Small intestine (tissue), 7 donors: ENCODE results near the gene PLPP1. TPM values are rescaled to one million over a fixed set of nuclear protein-coding genes. Genes with fewer than 3 reads are reported as not detected.
A peak's percentile ranks its signal among the peaks of the same experiment; 100 is the strongest.

ENCODE experiments used
- DNase-seq, 2 donors: peaks; one replicate each; pipeline versions ENCODE4 v3.0.0 to v3.0.0-alpha.2; 2013
- FAIRE-seq: peaks from 2 replicates; lab custom pipeline; 2012; peaks lifted over from hg19 to GRCh38; lab: Jason Lieb, UNC
- H3K27ac ChIP-seq, 3 donors: one replicate each; pipeline ENCODE4 v1.5.1; 2013; ENCODE audit warnings: low read length in 2 of 3, mild to moderate bottlenecking in 2 of 3, control low read depth in 1 of 3, inconsistent platforms in 1 of 3, low read depth in 1 of 3, moderate library complexity in 1 of 3
- H3K27me3 ChIP-seq, 3 donors: one replicate each; pipeline ENCODE4 v1.6.1; 2013; ENCODE audit warnings: low read length in 3 of 3, inconsistent platforms in 1 of 3; ENCODE audit not compliant: control insufficient read depth in 3 of 3, insufficient read depth in 3 of 3
- H3K36me3 ChIP-seq, 3 donors: one replicate each; pipeline ENCODE4 v1.6.1; 2013; ENCODE audit warnings: low read length in 3 of 3, inconsistent platforms in 1 of 3, low read depth in 1 of 3, mild to moderate bottlenecking in 1 of 3, moderate library complexity in 1 of 3; ENCODE audit not compliant: control insufficient read depth in 3 of 3, insufficient read depth in 2 of 3
- H3K4me1 ChIP-seq, 3 donors: one replicate each; pipeline ENCODE4 v1.6.1; 2013; ENCODE audit warnings: low read length in 2 of 3, inconsistent platforms in 1 of 3, low read depth in 1 of 3, mild to moderate bottlenecking in 1 of 3, moderate library complexity in 1 of 3; ENCODE audit not compliant: control insufficient read depth in 3 of 3, insufficient read depth in 2 of 3
- H3K4me3 ChIP-seq, 3 donors: one replicate each; pipeline ENCODE4 v1.5.1; 2013; ENCODE audit warnings: low read length in 3 of 3, control low read depth in 1 of 3, inconsistent platforms in 1 of 3, low read depth in 1 of 3, mild to moderate bottlenecking in 1 of 3, moderate library complexity in 1 of 3
- H3K9me3 ChIP-seq, 2 donors: one replicate each; pipeline ENCODE4 v1.6.1; 2013; ENCODE audit warnings: low read depth in 1 of 2, low read length in 1 of 2; ENCODE audit not compliant: control insufficient read depth in 2 of 2, insufficient read depth in 1 of 2
- WGBS, 3 donors: extraction: QIAGEN DNeasy Blood & Tissue Kit; methylation state at CpG; one replicate each; pipeline ENCODE4 v1.1.7; 2013; 5-methylcytosine and 5-hydroxymethylcytosine counted together
- polyA plus RNA-seq, 4 donors: library from polyadenylated mRNA; stranded (reverse) in 3 of 4; unstranded in 1 of 4; fragments of 200-250 nt in 3 of 4; fragments of 120-200 nt in 1 of 4; gene quantifications; one replicate each; pipeline versions ENCODE4 v1.2.1 to v1.2.3, GENCODE V29; 2013
- donor health status: healthy with polysubstance abuse.
- donor health status: control.
- donor health status: control.
- donor health status: Bipolar disorder and iron deficiency.
- donor health status: healthy.

Gene PLPP1
- polyA plus RNA-seq, 4 donors = 44.6 to 91.3 (median 53.4) TPM

DNA sequence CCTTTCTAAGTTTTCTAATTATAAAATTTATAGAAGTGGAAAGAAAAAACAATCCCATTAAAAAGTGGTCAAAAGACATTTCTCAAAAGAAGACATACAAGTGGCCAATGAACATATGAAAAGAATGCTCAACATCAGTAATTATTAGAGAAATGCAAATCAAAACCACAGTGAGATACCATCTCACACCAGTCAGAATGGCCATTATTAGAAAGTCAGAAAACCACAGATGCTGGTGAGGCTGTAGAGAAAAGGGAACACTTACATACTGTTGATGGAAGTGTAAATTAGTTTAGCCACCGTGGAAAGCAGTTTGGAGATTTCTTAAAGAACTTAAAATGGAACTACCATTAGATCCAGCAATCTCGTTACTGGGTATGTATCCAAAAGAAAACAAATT, 23.7 kb upstream of the PLPP1 start:
- Histone ChIP-seq H3K9me3 (no peaks in the 10 kb centered on the region), H3K27ac (no peak overlapping the region), H3K27me3 (no peaks in the 10 kb centered on the region), H3K4me3 (no peak overlapping the region), H3K36me3 (no peaks in the 10 kb centered on the region), H3K4me1 (no peaks in the 10 kb centered on the region)
- 87 to 93% (median 88%) methylated on average over 2 of the region's 2 CpGs for WGBS, 3 donors
- DNase-seq = no peak
- FAIRE-seq = no peak

DNA sequence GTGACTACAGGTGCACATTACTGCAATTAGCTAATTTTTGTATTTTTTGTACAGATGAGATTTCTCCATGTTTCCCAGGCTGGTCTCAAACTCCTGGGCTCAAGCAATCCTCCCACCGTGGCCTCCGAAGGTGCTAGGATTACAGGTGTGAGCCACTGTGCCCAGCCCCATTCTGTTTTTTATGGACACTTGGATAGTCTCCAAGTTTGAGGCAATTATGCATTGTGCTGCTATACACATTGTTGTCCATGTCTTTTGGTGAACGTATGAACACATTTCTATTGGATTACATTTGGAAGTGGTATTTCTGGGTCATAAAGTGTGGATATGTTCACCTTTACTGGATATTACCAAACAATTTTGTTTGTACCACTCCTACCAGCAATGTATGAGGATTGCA, 22.4 kb upstream of the PLPP1 start:
- H3K4me3 ChIP-seq = no peak overlapping the region
- no peak overlapping the region for H3K27ac ChIP-seq
- no peak for FAIRE-seq
- H3K27me3 ChIP-seq = no peaks in the 10 kb centered on the region
- no peaks in the 10 kb centered on the region for H3K4me1 ChIP-seq
- H3K9me3 ChIP-seq = no peaks in the 10 kb centered on the region
- WGBS, 3 donors = 33 to 59% (median 39%) methylated on average over 3 of the region's 3 CpGs
- DNase-seq = peak in 1 of 2 donors; percentile 19
- no peaks in the 10 kb centered on the region for H3K36me3 ChIP-seq

GRCh38 chr5:55554585-55555202, 19.9 kb upstream of the PLPP1 start:
- no peaks in the 10 kb centered on the region for H3K36me3 ChIP-seq
- FAIRE-seq (no peak), DNase-seq (no peak)
- H3K9me3 ChIP-seq = no peaks in the 10 kb centered on the region
- WGBS, 3 donors = 79 to 83% (median 80%) methylated on average over 2 of the region's 2 CpGs
- no peaks in the 10 kb centered on the region for H3K27me3 ChIP-seq
- H3K4me3 ChIP-seq = no peak overlapping the region
- no peaks in the 10 kb centered on the region for H3K4me1 ChIP-seq
- H3K27ac ChIP-seq = no peak overlapping the region

GRCh38 chr5:55551904-55552303, 17.1 kb upstream of the PLPP1 start:
- FAIRE-seq (no peak), DNase-seq (no peak)
- WGBS, 3 donors = 90 to 94% (median 92%) methylated on average over 10 of the region's 10 CpGs
- Histone ChIP-seq H3K36me3 (no peaks in the 10 kb centered on the region), H3K27ac (no peak overlapping the region), H3K4me3 (no peak overlapping the region), H3K27me3 (peaks cover 0 to 3% (median 0%) of the 10 kb centered on the region in 3 donors), H3K4me1 (peaks cover 0 to 3% (median 0%) of the 10 kb centered on the region in 3 donors), H3K9me3 (no peaks in the 10 kb centered on the region)

DNA sequence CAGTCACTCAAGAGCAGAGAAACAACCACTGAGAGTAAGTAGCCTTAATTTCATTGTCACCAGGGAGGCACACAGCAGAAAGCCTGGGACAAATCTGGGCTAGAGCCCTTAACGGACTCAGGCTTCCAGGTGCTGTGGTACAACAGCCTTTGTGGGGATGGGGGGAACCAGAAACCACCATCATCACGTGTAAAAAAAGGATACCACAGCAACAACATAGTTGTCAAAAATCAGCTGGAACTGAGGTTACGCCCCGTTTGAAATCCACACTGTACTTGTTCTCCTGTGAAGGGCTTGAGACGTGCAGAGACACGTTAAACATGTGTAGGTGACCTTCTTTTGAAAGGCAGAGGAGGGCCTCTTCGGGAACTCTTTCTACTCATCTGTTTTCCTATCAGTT, 16.6 kb upstream of the PLPP1 start:
- Histone ChIP-seq H3K4me1 (peaks cover 0 to 3% (median 0%) of the 10 kb centered on the region in 3 donors), H3K27me3 (peaks cover 0 to 3% (median 0%) of the 10 kb centered on the region in 3 donors), H3K27ac (no peak overlapping the region), H3K36me3 (no peaks in the 10 kb centered on the region), H3K9me3 (no peaks in the 10 kb centered on the region), H3K4me3 (no peak overlapping the region)
- FAIRE-seq (no peak), DNase-seq (no peak)
- WGBS, 3 donors = 81 to 87% (median 86%) methylated on average over 7 of the region's 7 CpGs

- 78 to 94% (median 91%) methylated on average over 2 of the region's 2 CpGs for WGBS, 3 donors
- no peaks in the 10 kb centered on the region for H3K36me3 ChIP-seq
- DNase-seq (peak in 1 of 2 donors; percentile 54), FAIRE-seq (no peak)
- peaks cover 0 to 3% (median 0%) of the 10 kb centered on the region in 3 donors for H3K4me1 ChIP-seq
- H3K27ac ChIP-seq = peak overlapping the region in 1 of 3 donors; percentile 35
- no peaks in the 10 kb centered on the region for H3K9me3 ChIP-seq
- peaks cover 0 to 3% (median 0%) of the 10 kb centered on the region in 3 donors for H3K27me3 ChIP-seq
- H3K4me3 ChIP-seq = no peak overlapping the region
Measured at GRCh38 chr5:55547781-55548180, 13.0 kb upstream of the PLPP1 start.

- H3K4me1 ChIP-seq = peaks cover 0 to 3% (median 0%) of the 10 kb centered on the region in 3 donors
- no peak overlapping the region for H3K4me3 ChIP-seq
- H3K27ac ChIP-seq = peak overlapping the region in 1 of 3 donors; percentile 35
- FAIRE-seq (no peak), DNase-seq (peak; percentile 58 to 67)
- peaks cover 0 to 3% (median 0%) of the 10 kb centered on the region in 3 donors for H3K27me3 ChIP-seq
- 8 to 58% (median 16%) methylated on average over 2 of the region's 2 CpGs for WGBS, 3 donors
- H3K36me3 ChIP-seq = no peaks in the 10 kb centered on the region
- H3K9me3 ChIP-seq = no peaks in the 10 kb centered on the region
Measured at GRCh38 chr5:55546947-55547346, 12.2 kb upstream of the PLPP1 start.

GRCh38 chr5:55544341-55544740, 9.6 kb upstream of the PLPP1 start:
- no peak overlapping the region for H3K4me3 ChIP-seq
- H3K36me3 ChIP-seq = no peaks in the 10 kb centered on the region
- DNase-seq = no peak
- peaks cover 0 to 3% (median 2%) of the 10 kb centered on the region in 3 donors for H3K4me1 ChIP-seq
- no peaks in the 10 kb centered on the region for H3K9me3 ChIP-seq
- FAIRE-seq = no peak
- H3K27me3 ChIP-seq = peaks cover 0 to 3% (median 0%) of the 10 kb centered on the region in 3 donors
- 76 to 86% (median 77%) methylated on average over 2 of the region's 2 CpGs for WGBS, 3 donors
- no peak overlapping the region for H3K27ac ChIP-seq
